HG02759 (cell line): ENCODE data around the gene PTPRN2.
"Not testable (repeated sequence)": the region's sequence is repeated elsewhere in the genome, so short reads cannot be mapped to it uniquely, and the experiment has no call there.

ENCODE experiments used
- ATAC-seq: cut with Tn5 transposase; IDR thresholded peaks from one replicate; pipeline ENCODE4 v1.9.1; 2021; ENCODE audit warnings: mild to moderate bottlenecking, moderate library complexity; ENCODE audit not compliant: unreplicated experiment

The PTPRN2 gene

DNA sequence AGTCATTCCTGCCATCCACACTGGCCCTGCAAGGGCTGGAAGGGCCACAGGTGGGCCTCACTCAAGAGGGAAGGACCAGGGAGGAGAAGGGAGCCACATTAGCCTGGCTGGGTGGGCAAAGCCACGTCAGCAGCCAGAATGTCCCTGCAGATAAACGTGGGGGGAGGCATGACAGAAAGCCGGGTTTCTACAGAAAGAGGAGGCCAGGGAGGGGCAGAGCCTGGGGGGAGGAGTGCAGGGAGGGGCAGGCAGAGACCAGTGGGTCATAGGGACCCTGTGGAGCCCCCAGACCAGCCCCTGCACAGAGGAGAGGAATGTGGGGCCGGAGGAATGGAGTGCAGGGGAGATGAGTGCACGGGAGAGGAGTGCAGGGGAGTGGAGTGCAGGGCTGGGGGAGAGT is 590.2 kb downstream of the PTPRN2 start:
- no peak for ATAC-seq

DNA sequence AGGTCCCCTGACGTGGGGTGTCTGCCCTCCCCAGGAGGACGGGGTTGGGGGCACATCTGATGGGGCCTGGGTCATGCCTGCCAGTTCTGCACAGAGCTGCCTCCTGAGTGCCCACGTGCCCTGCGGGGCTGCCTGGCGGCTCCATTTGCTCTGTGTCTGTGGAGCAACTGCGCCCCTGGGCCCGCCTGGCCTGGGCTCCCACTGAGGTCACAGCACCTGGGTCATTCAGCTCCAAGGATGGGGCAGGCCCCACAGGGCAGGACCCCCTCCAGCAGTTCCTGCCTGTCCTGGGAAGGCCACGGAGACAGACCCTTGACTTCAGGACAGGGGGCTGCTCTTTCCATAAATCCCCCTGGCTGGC is 590.6 kb downstream of the PTPRN2 start:
- no peak for ATAC-seq

DNA sequence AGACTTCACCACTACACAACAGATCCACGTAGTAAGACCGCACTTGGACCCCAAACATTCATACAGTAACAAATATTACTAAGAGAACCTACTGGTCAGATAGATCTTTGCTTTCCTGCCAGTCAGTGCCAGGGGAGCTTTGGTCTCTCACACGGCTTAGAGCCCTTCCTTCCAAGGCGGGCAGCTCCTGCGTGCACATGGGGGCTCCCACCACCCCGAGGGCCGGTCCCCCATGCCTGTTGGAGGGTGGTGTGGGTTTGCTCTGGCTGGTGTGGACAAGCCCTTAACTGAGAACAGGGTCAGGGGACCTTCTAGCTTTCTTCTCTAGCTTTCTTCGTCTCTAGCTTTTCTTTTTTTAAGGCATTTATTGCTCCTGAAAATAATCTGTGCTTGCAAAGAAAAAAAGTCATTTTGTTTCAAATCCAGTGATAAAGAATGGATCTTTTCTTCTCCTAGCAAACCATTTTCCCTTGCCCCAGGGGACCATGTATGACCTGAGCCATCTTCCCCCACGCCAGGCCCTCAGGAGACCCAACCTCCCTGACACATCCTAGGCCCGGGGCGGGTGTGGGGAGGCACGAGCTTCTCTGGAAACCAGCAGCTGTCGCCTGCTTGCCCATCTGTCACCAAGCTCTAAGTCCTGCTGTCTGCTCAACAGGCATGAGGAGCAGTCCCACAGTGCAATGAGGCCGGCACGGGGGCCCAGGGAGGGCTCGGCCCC is 591.1 kb downstream of the PTPRN2 start:
- ATAC-seq: no peak

DNA sequence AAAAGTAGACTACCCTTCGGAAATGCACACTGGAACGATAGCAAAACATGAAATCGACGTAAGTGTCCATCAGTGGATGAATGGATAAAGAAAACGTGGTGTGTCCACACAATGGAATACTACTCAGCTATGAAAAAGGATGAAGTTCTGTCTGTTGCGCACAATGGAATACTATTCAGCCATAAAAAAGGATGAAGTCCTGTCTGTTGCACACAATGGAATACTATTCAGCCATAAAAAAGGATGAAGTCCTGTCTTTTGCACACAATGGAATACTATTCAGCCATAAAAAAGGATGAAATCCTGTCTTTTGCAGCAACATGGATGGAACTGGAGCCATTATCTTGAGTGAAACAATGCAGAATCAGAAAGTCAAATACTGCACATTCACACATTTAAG is 591.8 kb downstream of the PTPRN2 start:
- no peak for ATAC-seq

DNA sequence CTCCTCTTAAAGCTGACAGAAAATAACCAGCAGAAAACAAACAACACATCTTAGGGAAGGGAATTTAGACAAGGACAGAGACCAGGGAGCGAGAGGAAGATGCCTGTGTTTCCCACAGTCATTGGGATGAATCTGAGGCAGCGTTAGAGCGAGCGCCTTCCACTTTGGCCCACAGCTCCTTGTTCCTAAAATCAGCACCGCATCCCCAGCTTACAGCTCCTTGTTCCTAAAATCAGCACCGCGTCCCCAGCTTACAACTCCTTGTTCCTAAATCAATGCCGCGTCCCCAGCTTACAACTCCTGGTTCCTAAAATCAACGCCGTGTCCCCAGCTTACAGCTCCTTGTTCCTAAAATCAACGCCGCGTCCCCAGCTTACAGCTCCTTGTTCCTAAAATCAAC is 593.3 kb downstream of the PTPRN2 start:
- ATAC-seq: no peak

DNA sequence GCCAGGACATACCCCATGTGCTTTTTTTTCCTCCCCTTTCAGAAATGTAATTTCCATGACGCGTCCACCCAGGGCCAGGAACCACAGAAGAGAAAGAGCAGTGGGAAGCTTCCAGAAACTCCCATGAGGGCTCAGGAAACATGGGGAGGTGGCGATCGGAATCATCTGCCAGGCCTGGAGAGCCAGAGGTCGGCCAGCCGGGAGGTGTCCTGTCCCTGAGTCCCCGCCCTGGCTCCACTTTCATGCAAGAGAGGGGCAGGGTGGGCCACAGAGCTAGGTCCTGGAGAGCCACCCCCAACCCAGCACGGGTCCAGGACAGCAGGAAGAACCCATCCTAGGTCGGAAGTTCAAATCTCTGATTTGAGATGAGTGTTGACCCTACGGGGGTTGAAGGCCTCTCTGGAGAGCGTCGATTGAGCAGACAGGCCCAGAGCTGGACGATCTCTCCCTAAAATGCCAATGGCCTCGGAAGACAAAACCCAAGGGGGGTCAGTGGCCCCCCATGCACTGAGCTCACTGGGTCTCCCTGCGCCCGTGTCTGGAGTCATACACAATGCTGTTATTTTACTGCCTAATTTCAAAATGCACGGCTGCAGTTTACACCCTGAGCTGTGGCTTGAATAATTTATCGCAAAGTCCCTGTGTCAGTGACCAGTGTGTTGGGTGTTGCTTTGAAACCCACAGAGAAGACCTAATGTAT is 594.1 kb downstream of the PTPRN2 start:
- ATAC-seq: no peak

DNA sequence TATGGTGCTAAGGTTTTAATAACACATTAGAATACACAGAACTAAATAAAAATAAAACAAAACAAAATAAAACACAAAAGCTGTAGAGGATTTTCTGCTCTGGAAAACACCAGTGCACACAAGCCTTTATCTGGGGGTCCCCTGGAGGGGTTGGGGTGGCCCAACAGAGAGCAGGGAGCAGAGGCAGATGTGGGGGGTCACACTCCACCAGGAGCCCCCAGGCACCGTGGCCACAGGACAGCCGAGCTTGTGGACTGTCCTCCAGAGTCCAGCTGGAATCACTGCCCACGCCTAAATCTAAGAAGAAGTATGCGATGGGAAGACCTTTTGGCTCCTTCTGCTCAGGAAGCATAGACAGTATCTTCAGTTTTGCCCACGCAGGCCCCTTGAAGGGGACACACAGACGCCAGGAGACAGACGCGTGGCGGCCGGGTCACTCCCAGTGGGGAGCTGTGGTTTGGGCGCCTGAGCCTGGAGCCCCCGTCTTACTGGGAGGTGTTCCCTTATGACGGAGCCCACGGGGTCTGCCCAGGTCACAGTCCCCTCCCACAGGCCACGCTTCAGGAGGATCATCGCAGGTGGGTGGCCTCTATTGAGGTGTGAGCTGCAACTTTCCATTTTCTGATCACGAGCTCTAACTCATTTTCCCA is 595.0 kb downstream of the PTPRN2 start:
- ATAC-seq: no peak

DNA sequence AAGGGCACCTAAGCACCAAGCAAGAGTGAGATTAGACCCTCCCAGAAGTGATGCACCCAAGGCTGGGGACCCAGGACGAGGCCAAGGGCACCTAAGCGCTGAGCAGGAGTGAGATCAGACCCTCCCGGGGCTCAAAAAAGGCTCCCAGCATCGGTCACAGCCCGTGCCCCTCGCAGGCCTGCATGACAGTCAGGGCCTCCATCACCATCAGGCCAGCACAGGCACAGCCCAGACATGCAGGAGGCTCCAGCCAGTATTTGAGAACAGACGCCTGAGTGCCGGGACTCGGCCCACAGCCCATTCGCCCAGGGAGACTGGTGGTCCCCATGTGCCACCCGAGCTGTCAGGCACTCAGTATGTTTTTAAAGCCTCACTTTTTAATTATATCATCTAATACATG is 595.9 kb downstream of the PTPRN2 start:
- no peak for ATAC-seq

DNA sequence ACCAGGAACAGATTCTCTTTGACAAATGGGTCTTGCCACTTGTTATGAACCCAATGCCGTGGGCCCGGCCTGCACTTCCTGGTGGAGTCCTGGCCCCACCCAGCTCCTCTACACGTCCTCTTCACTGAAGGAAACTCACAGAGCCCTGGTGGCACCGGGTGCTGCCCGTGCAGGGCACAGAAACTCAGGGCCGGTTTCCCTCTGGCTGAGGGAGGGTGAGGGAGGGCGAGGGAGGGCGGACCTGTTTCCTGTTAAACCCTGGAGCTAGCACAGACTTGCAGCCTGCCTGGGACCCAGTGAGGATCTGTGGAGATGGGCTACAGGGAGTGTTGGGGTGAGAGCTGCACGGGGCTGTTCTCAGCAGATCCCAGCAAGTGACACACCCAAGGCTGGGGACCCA is 596.3 kb downstream of the PTPRN2 start:
- ATAC-seq: no peak

DNA sequence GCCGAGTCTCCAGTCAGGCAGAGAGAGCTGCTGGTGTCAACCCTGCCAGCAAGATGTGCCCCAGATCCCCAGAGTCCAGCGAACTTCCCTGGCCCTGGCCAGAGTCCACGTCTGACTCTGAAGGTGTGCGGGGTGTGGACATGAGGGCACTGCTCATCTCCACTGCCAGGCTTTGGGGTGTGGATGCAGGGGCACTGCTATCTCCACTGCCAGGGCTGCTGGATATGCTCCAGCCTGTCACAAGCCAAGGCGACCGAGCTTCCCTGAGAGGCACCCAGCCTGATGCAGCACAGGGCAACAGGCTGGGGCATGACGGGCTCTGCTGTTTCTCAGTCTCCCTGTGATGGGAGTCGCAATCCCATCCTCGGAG is 596.8 kb downstream of the PTPRN2 start:
- no peak for ATAC-seq

DNA sequence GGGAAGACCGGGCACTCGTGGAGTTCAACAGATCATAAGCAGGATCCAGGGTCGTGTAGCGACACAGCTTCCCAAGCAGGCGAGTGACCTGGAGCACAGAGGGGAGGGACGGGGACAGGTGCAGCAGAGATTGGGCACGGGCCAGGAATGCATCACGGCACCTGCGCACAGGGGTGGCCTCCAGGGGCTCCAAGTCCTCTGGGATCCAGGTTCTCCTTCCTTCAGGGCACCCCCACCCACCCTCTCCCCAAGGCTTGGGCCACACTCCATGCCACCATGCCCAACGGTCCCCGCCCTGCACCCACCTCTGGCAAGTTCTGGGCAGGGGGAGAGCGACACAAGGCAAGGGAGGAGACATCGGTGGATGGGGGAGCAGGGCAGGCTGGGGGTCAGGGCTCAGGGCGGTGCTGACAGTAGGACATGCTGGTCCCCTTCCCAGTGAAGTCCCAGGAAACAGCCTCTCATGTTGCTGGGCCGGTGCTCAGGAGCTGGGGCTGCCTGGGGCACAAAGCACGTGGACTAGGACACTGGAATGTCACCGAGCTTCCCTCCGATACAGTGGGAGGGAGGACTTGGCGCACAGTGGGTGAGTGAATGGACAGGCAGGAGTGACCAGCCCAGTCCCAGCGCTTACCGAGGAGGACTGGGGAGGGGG is 597.3 kb downstream of the PTPRN2 start:
- ATAC-seq: no peak

DNA sequence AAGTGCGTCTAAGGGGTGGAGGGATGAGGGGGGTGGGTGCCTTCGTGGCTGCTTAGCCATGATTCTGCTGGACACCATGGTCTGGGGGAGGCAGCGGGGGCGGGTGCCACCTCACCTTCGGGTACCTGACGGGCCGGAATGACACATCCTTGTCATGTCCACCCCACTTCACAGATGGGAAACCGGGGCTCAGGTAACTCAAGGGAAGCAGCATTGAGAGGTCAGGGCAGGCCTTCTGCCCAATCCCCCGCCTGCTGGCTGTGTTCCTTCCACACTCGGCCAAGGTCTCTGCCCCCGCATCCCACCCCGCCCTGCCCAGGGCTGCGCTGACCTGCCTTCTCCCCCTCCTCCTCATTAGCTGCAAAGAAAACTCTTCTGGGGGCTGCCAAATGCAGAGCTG is 598.0 kb downstream of the PTPRN2 start:
- ATAC-seq: no peak

DNA sequence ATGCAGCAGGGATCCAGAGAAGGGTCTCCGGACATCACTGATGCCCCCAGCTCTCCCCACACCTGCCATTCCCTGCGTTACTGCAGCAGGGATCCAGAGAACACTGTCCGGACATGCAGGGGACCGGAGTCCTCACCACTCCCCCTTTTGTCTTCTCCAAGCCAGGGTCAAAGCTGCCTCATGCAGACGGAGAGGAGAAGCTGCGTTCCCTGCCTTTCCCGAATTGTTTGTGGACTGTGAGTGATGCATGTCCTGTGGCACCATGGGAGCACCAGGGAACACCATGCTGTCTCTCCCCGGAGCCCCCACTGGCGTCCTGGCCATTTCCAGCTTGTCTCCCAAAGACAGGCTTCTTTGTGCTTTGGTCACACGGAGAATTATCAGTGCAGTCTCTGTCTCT is 599.7 kb downstream of the PTPRN2 start:
- no peak for ATAC-seq

DNA sequence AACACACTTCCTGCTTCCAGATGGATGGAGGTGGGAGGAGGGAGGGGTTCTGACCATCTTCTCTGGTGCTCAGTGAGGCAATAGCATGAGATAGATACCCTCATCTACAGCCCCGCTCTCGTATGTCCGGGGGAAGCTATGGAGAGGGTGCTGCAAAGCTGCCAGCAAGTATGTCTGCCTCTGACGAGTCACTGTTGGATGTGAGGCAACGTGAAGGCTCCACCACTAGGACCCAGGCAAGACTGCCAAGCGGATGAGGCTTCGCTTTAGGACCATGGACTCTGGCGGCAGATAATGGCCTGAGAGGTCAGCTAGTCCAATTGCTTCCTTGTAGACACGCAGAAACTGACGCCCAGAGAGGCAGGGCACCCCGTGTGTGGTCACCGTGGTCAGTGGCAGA is 601.6 kb downstream of the PTPRN2 start:
- no peak for ATAC-seq

DNA sequence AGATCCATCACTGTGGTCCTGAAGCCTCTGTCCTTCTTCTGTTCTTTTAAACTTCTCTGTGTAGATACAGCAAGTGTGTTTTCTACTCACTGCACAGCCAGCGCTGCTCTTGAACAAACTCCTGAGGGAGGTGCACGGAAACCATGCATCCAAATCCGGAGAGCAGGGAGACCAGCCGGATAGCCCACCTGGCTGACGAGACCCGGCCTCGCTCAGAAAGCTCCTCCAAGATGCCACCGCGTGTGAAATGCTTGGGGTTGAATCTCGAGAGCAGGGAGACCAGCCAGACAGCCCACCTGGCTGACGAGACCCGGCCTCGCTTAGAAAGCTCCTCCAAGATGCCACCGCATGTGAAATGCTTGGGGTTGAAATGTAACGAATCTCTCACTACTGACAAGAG is 602.0 kb downstream of the PTPRN2 start:
- no peak for ATAC-seq

DNA sequence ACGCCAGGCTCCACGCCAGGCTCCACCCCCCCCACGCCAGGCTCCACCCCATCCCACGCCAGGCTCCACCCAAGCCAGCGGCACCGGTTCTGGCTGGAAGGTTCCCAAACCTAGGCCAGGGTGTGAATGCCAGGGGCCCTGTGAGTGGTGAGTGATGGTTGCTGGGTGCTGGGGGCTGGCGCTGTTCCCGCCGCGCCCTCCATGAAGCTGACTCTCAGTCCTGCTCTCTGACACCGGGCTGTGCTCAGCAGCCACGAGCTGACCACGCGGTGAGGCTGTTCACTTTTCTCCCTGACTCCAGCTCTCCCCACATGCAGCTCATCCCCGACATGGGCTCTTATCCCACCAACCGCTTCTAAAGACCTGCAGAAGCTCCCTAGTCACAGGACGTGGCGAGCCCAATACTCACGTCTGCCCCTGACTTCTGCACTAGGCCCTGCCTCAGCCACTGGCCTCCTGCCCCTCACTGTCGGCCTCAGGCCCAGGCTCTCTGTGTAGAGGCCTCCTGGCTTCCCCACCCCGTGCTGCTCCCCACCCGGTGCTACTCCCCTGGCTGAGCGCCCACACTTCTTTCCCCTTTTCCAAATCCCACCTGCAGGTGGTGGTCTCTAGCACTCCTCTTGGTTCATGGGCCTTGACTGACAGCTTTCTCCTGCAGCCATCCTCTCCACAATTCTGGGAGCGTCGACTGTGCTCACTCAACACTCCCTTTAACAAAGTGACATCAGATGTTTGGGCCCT is 603.0 kb downstream of the PTPRN2 start:
- ATAC-seq: no peak

DNA sequence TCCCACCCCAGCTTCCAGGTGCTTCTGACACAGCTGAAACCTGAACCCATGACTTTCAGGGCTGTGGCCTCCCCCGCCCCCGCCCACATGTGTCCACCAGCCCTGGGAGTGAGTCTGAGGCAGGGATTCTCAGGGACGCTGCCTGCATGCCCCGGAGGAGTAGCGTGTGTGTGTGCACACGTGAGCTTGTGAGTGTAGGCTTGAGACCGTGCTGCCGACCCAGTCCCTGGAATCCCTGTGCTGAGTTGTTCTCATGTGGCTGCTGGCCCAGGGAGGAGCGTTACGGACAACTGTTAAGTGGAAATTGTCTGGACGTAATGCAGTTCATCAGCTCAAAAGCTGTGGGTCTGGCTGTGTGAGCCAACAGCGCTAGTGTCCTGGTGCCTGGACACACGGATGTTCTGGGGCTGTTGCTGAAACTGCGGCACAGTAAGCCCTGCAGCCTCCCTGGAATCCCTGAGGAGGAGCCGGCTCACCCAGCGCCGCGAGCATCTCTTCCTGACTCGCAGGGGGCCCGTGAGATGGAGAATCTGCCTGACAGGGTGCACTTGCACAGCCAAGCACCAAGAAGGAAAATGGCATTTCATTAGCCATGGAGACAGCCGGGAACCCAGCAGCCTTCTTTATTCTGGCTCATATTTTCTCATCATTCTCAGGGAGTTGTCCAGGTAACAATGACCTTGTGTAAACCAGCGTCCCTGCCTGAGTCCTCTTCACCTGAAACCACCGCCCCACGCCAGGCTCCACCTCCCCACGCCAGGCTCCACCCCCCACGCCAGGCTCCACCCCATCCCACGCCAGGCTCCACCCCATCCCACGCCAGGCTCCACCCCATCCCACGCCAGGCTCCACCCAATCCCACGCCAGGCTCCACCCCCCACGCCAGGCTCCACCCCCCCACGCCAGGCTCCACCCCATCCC is 603.9 kb downstream of the PTPRN2 start:
- no peak for ATAC-seq

DNA sequence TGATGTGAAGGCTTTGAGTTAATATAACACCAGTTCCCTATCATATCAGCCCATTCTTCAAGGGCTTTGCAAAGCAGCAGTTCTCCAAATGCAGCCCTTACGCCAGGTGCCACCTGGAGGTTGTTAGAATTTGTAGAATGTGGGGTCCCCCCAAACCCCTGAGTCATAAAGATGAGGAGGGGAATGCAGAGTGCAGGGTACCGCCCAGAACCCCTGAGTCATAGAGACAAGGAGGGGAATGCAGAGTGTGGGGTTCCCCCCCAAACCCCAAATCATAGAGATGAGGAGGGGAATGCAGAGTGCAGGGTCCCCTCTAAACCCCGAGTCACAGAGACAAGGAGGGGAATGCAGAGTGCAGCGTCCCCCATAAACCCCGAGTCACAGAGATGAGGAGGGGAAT is 605.8 kb downstream of the PTPRN2 start:
- no peak for ATAC-seq

DNA sequence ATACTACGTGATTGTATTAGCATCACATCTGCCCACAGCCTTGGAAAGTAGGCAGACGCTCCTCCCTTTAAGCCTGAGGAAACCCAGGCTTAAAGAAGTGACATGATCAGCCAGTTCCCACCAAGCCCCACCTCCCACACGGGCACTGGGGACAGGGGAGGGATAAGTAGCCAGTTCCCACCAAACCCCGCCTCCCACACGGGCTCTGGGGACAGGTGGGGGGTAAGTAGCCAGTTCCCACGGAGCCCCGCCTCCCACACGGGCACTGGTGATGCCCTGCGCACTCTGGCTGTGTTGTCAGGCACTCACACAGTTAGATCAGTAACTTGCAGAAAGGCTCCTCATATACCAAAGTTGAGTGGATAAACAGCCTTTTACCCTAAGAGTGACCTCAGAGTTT is 606.8 kb downstream of the PTPRN2 start:
- no peak for ATAC-seq

DNA sequence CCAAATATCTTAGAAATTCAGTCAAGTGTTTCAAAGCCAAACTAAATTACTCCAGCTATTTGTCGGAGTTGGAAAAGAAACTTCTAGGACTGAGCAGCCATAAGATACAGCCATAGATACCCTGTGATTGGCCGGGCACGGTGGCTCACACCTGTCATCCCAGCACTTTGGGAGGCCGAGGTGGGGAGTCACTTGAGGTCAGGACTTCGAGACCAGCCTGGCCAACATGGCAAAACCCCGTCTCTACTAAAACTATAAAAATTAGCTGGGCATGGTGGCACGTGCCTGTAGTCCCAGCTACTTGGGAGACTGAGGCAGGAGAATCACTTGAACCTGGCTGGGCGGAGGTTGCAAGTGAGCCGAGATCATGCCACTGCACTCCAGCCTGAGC is 607.3 kb downstream of the PTPRN2 start:
- not testable (repeated sequence) for ATAC-seq
